Activated B cell treated with CpG ODN at 0.5 μM for 24 hours (primary cell): Measurements from ENCODE around the gene AFG1L. TPM values are rescaled to one million over a fixed set of nuclear protein-coding genes. Genes with fewer than 3 reads are reported as not detected.

ENCODE experiments used
- ATAC-seq: fragments of 200-7000 bp; cut with Tn5 transposase; one replicate; pipeline ENCODE4 v1.10.0; 2021; ENCODE audit warnings: low read depth, mild to moderate bottlenecking, moderate library complexity
- CTCF ChIA-PET: fragments of 350-600 bp; sonication (Branson Sonifier 250); formaldehyde crosslinking; loops from one replicate; lab custom pipeline; 2021; ENCODE audit warnings: antibody characterized with exemption; lab: Charles Lee
- POLR2A ChIA-PET: fragments of 350-600 bp; sonication (Branson Sonifier 250); formaldehyde crosslinking; loops from one replicate; lab custom pipeline; 2021; ENCODE audit warnings: antibody characterized with exemption; lab: Charles Lee
- DNase-seq: peaks from one replicate; pipeline ENCODE4 v3.0.0; 2022
- H3K27ac Mint-ChIP-seq: one replicate; pipeline ENCODE4 v1.8.0; 2020; ENCODE audit warnings: mixed read lengths
- H3K27me3 Mint-ChIP-seq: one replicate; pipeline ENCODE4 v1.8.0; 2021; ENCODE audit warnings: mixed read lengths
- H3K36me3 Mint-ChIP-seq: one replicate; pipeline ENCODE4 v1.8.0; 2021; ENCODE audit warnings: low read depth, mixed read lengths
- H3K4me1 Mint-ChIP-seq: one replicate; pipeline ENCODE4 v1.8.0; 2021; ENCODE audit warnings: mixed read lengths
- H3K4me3 Mint-ChIP-seq: one replicate; pipeline ENCODE4 v1.8.0; 2020; ENCODE audit warnings: mild to moderate bottlenecking, mixed read lengths
- H3K9me3 Mint-ChIP-seq: one replicate; pipeline ENCODE4 v1.8.0; 2020; ENCODE audit warnings: mixed read lengths
- intact Hi-C: fragments of 100-400 bp; cut with micrococcal nuclease; formaldehyde crosslinking; loops from one replicate; pipeline ENCODE4 v1.15.1; 2024
- total RNA-seq: library from RNA; stranded (reverse); gene quantifications from 2 replicates; pipeline ENCODE4 v1.2.3, GENCODE V29; 2022
- TF ChIP-seq, protein P1 (sequence below): fragments of 200-600 bp; IDR thresholded peaks from one replicate; pipeline ENCODE4 v1.8.0; 2022; ENCODE audit warnings: antibody characterized with exemption, mild to moderate bottlenecking

The AFG1L gene
- total RNA-seq, 1 donor from 2014 or later: 10.3 TPM

DNA sequence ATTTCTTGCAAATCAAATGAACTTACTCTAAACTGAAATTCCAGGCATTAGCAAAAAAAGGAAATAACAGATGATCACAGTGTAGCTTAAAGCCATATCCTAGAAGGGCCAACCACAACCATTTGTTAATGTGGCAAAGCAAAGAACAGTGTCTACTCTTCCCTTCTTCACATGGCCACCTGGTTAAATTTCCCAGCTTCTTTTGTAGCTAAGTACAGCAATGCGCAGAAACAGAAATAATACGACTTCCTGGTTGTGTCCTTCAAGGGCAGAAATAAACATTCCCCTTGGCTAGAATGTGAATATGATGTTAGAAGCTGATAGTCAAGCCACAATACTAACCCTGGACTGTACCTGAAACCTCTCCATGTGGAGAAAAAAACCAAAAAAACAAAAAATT lies 43.6 kb upstream of the AFG1L start:
- TF ChIP-seq, protein P1, sequence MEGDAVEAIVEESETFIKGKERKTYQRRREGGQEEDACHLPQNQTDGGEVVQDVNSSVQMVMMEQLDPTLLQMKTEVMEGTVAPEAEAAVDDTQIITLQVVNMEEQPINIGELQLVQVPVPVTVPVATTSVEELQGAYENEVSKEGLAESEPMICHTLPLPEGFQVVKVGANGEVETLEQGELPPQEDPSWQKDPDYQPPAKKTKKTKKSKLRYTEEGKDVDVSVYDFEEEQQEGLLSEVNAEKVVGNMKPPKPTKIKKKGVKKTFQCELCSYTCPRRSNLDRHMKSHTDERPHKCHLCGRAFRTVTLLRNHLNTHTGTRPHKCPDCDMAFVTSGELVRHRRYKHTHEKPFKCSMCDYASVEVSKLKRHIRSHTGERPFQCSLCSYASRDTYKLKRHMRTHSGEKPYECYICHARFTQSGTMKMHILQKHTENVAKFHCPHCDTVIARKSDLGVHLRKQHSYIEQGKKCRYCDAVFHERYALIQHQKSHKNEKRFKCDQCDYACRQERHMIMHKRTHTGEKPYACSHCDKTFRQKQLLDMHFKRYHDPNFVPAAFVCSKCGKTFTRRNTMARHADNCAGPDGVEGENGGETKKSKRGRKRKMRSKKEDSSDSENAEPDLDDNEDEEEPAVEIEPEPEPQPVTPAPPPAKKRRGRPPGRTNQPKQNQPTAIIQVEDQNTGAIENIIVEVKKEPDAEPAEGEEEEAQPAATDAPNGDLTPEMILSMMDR: no peak
- Mint-ChIP-seq H3K4me1 (peaks cover 87% of the 10 kb centered on the region), H3K27me3 (no peaks in the 10 kb centered on the region), H3K36me3 (peaks cover 72% of the 10 kb centered on the region), H3K4me3 (no peak overlapping the region), H3K9me3 (no peaks in the 10 kb centered on the region), H3K27ac (no peak overlapping the region)
- ChIA-PET CTCF (interaction anchor here (1.2 to 4.7 kb wide), 2 partner anchors 241 to 244 kb away, joined by 4 to 33 read pairs; no protein-coding TSS in a partner anchor), POLR2A (interaction anchor here (0.6 to 2.2 kb wide), 2 partner anchors 9 to 108 kb away, joined by 10 to 16 read pairs; partner anchors contain the start of gene SNX3)
- intact Hi-C loops: loop anchor here (2.0 to 10.0 kb wide), 2 partner anchors 110 to 764 kb away; no protein-coding TSS in a partner anchor
- no peak for ATAC-seq
- DNase-seq: no peak

DNA sequence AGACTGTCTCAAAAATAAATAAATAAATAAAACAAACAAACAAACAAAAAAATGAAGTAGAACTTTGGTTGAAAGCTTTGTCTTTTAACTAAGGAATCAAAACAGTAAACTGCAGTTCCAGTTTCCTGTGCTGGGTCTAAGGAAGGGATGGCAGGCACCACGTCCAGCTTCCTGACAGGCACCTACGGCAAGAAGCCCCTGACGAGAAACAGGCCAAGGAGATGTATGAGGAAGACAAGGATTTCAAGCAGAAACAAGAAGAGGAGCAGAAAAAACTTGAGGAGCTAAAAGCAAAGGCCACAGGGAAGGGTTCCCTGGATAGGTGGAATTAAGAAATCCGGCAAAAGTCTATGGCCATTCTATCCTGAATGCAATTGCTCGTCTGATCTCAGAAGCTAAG lies 42.8 kb upstream of the AFG1L start:
- no peak overlapping the region for H3K27ac Mint-ChIP-seq
- peaks cover 73% of the 10 kb centered on the region for H3K36me3 Mint-ChIP-seq
- intact Hi-C loops: loop anchor here (10.0 kb wide), 1 partner anchor 763 kb away; no protein-coding TSS in a partner anchor
- CTCF ChIA-PET: interaction anchor here (4.7 kb wide), 1 partner anchor 240 kb away, joined by 33 read pairs; no protein-coding TSS in a partner anchor
- ATAC-seq (no peak), DNase-seq (no peak)
- H3K4me1 Mint-ChIP-seq: peaks cover 89% of the 10 kb centered on the region
- TF ChIP-seq, protein P1: no peak
- H3K9me3 Mint-ChIP-seq: no peaks in the 10 kb centered on the region
- POLR2A ChIA-PET: interaction anchor here (2.2 kb wide), 1 partner anchor 8 kb away, joined by 16 read pairs; the partner anchor contains the start of gene SNX3
- H3K4me3 Mint-ChIP-seq: no peak overlapping the region
- H3K27me3 Mint-ChIP-seq: no peaks in the 10 kb centered on the region

DNA sequence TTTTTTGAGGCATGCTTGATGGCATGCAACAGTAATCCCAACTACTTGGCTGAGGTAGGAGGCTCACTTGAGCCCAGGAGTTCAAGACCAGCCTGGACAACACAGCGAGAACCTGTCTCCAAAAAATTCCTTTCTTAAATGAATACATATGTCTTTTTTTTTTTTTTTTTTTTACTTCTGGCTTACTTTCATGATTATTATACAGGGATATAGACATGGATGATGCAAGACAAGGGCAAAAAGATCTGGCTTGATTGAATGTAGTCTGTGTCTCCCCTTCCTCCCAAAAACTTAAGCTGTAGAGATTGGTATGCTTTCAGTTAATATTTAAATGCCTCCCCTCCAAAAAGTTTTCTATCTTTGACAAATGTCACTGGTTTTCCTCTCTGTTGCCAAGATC lies 41.6 kb upstream of the AFG1L start:
- H3K4me3 Mint-ChIP-seq: no peak overlapping the region
- ATAC-seq (no peak), DNase-seq (no peak)
- POLR2A ChIA-PET: interaction anchor here (0.7 kb wide), 2 partner anchors 8 to 27 kb away, joined by 6 to 7 read pairs; no protein-coding TSS in a partner anchor
- intact Hi-C loops: loop anchor here (10.0 kb wide), 1 partner anchor 762 kb away; no protein-coding TSS in a partner anchor
- H3K27me3 Mint-ChIP-seq: no peaks in the 10 kb centered on the region
- H3K9me3 Mint-ChIP-seq: no peaks in the 10 kb centered on the region
- CTCF ChIA-PET: no interaction called here
- peaks cover 90% of the 10 kb centered on the region for H3K4me1 Mint-ChIP-seq
- H3K27ac Mint-ChIP-seq: no peak overlapping the region
- TF ChIP-seq, protein P1: no peak
- H3K36me3 Mint-ChIP-seq: peaks cover 68% of the 10 kb centered on the region

DNA sequence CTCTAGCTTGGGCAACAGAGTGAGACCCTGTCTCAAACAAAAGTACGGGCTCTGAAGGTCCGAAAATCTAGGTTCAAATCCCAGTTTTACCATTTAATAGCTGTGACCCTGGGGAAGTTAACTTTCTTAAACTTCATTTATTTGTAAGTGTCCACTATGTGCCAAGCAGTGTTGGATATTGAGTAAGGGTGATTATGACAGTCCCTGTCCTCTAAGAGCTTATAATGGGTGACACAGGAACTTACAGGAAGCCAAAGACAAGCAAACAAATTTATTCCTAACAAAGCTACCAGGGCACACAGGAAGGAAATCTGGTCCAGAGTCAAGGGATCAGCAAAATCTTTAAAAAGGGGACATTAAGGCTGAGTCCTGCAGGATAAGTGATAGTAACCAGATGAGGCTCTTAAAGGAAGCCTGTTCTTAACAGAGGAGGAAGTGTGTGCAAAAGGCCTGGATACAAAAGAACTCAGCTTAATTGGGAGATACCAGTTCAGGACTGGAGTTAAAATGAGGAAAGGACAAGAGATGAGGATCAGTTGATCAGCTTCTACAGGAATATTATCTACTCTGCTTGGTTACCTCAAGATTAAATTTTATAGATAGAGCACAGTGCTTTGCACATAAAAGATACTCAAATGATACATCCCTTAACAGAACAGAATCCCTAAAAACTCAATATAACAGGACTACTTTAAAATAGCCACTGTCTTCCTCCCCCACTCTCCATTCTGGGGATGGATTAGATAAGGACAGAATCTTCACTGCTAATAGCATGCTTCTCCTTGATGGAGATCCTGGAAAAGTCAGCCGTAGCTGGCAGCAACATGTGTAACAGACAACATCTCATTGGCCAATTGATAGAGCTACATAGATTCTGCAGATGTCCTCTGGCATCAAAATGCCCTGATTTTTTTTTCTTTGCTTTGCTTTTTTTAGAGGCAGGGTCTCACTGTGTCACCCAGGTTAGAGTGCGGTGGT lies 40.1 kb upstream of the AFG1L start:
- POLR2A ChIA-PET: interaction anchor here (0.6 to 2.1 kb wide), 2 partner anchors 40 to 1108 kb away, joined by 4 to 11 read pairs; partner anchors contain the start of gene AFG1L
- intact Hi-C loops: loop anchor here (5.0 to 10.0 kb wide), 2 partner anchors 47 to 760 kb away; no protein-coding TSS in a partner anchor
- H3K4me1 Mint-ChIP-seq: peaks cover 90% of the 10 kb centered on the region
- no peaks in the 10 kb centered on the region for H3K27me3 Mint-ChIP-seq
- H3K4me3 Mint-ChIP-seq: no peak overlapping the region
- peaks cover 61% of the 10 kb centered on the region for H3K36me3 Mint-ChIP-seq
- DNase-seq (no peak), ATAC-seq (no peak)
- CTCF ChIA-PET: no interaction called here
- TF ChIP-seq, protein P1: no peak
- H3K27ac Mint-ChIP-seq: peak overlapping the region; percentile 42
- H3K9me3 Mint-ChIP-seq: no peaks in the 10 kb centered on the region
